HG02759 (cell line): ENCODE measurements around the gene STXBP1.

Experiments
- ATAC-seq: cut with Tn5 transposase; IDR thresholded peaks from one replicate; pipeline ENCODE4 v1.9.1; 2021; ENCODE audit warnings: mild to moderate bottlenecking, moderate library complexity; ENCODE audit not compliant: unreplicated experiment

The STXBP1 gene

GRCh38 chr9:127689329-127690000 lies 77.4 kb downstream of the STXBP1 start:
- no peak for ATAC-seq

GRCh38 chr9:127690735-127691134 lies 78.7 kb downstream of the STXBP1 start:
- ATAC-seq, result no peak

GRCh38 chr9:127692071-127692470 lies 80.0 kb downstream of the STXBP1 start:
- no peak for ATAC-seq

DNA sequence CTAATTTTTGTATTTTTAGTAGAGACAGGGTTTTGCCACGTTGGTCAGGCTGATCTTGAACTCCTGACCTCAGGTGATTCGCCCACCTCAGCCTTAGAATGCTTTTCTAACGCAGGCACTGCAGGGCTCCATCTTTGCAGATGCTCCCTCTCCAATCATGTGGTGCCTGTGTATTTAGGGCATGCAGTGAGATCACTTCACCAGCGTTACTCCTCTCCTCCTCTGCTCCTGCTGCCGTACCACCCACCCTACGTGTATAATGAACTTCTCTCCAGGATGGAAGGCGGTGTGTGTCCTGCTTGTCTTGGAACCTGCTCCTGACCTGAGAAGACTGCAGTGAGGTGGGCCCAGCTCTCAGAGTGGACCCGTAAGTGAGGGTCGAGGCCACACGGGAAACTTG lies 81.1 kb downstream of the STXBP1 start:
- no peak for ATAC-seq

DNA sequence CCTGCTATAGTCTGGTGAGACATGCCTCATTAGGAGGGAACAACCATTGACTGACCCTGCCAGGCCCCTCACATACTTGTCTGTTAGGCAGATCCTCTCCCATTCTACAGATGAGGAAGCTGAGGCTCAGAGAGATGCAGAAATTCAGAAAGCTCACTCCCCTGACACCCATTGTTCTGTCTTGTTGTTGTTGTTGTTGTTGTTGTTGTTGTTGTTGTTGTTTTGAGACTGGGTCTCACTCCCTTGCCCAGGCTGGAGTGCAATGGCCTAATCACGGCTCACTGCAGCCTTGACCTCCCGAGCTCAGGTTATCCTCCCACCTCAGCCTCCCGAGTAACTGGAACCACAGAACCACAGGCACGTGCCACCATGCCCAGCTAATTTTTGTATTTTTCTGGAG lies 81.6 kb downstream of the STXBP1 start:
- ATAC-seq, result no peak

DNA sequence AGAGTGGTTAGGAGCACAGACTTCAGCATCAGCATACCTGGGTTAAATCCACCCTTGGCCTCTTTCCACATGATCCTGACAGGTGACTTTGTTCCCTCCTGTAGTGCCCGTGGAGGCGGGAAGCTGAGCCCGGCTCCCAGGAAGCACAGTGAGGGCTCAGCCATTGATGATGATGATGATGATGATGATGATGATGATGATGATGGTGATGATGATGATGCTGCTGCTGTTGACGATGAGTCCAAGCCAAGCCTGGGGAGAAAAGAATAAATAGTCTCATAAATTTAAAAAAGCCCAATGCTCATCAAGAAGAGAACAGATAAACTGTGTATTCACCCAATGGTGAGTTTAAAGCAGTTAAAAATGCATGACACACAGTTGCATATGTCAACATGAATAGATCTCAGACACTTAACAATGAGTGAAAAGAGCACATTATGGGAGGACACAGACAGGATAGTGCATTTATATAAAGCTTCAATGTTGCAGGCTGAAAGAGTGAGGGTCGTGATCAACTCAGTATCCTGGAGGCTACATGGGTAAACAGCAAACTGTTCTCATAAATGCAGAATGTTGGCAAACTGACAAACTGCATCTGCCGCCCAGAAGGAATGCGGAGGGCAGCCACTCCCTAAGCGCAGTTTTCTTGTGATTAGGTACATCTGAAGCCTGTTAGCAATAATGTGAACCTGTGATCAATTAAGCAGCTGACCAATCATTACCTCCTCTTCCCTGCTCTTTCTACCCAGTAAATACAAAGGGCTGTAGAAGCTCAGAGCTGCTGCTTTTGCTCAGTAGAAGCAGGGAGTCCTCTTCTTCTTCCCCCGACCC lies 83.0 kb downstream of the STXBP1 start:
- no peak for ATAC-seq

DNA sequence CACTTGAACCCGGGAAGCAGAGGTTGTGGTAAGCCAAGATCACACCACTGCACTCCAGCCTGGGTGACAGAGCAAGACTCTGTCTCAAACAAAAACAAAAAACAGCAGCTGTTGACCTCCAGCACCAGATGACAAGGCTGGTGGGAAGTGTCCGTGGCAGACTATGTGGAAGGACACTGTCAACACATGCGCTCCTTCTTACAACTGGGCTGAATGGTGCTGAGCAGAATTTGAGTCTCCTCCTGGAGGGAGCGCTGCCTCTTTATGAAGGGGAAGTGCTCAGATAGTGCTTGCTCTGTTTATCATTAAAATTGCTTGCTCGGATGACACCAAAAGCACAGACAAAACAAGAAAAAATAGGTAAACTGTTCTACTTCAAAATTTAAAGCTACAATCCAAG lies 85.5 kb downstream of the STXBP1 start:
- ATAC-seq, result no peak

- no peak for ATAC-seq
Measured at GRCh38 chr9:127698386-127698785, 86.3 kb downstream of the STXBP1 start.

GRCh38 chr9:127698985-127699670 lies 87.1 kb downstream of the STXBP1 start:
- peak; percentile 95 for ATAC-seq

- ATAC-seq, result no peak
Measured at GRCh38 chr9:127700140-127700539, 88.1 kb downstream of the STXBP1 start.

GRCh38 chr9:127700594-127701255 lies 88.6 kb downstream of the STXBP1 start:
- ATAC-seq, result no peak

GRCh38 chr9:127703289-127703946 lies 91.3 kb downstream of the STXBP1 start:
- no peak for ATAC-seq

DNA sequence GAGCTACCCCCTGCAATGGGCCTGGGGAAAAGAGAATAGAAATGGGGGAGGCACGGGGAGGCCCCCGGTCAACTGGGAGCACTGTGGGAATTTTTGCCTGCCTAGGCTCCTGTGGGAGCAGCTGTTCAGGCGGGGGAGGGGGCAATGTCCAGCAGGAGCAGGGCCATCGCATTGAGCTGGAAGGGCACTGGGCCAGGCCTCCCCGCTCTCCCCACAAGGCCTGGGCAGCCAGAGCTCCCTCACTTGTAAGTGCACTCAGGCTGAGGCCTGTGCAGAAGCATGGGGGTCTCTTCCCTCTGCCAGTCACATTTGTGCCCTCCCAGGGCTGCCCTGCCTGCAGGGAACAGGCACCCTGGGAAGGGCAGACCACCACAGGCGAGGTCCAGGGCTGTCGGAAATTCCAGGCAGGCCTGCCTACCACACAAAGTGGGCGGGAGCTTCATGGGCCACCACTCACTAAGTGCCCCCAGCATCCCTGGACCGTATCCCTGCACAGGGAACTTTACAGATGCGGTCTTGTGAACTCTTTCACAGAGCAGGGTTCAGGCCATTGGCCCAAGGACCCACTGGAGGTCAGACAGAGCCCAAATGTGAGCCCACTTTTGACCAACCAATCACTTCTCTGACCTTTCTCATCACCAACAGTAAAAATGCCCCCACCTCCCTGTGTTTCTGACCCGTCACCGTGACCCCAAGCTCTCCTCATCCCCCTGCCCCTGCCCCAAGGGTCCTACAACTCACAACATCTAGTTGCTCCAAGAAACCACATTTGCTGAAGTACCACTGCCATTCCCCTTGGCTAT lies 93.7 kb downstream of the STXBP1 start:
- no peak for ATAC-seq

DNA sequence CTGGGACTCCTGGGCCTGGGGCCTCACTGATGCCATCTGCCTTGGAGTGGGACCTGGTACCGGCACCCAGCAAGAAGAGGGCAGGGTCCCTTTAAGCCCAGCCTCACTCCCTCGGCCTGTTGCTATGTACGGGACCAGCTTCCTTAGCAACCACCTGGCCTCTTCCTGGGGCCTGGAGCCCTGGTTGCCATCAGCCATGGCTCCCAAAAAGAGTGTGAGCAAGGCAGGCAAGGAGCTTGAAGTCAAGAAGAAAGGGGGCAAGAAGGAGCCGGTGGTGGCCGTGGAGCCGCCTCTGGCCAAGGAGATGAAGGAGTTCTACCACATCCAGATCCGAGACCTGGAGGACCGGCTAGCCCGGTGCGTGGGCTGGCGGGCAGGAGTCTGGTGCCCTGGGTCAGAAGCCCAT lies 94.8 kb downstream of the STXBP1 start, which contains the start of gene CFAP157:
CFAP157 (plus strand) TSS at position 153 of the 406 bp plus-strand sequence; CDS start at position 197, 44 bp downstream.
- no peak for ATAC-seq

GRCh38 chr9:127707766-127708165 lies 95.7 kb downstream of the STXBP1 start:
- ATAC-seq, result no peak

DNA sequence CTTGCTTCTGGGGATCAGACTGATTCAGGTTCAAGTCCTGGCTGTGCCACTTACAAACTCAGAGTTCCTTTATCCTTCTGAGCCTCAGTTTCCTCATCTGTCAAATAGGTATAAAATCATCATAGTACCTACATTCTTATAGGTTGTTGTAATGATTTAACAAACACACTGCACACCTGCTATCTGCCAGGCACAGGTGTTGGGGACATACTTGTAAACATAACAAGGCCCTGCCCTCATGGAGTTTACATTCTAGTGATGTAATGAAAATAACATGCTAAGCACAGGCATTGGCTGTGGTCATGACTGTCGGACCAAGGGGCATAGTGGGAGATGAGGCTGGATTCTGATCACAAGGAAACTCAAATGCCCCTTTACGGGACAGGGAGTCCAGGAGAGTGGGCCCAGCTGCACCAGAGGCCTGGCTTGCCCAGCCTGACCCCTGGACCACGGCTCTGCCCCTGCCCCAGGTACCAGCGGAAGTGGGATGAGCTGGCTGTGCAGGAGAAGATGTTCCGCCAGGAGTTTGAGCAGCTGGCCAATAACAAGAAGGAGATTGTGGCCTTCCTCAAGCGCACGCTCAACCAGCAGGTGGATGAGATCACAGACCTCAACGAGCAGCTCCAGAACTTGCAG lies 97.0 kb downstream of the STXBP1 start:
- no peak for ATAC-seq

GRCh38 chr9:127710204-127710783 lies 98.2 kb downstream of the STXBP1 start:
- no peak for ATAC-seq

DNA sequence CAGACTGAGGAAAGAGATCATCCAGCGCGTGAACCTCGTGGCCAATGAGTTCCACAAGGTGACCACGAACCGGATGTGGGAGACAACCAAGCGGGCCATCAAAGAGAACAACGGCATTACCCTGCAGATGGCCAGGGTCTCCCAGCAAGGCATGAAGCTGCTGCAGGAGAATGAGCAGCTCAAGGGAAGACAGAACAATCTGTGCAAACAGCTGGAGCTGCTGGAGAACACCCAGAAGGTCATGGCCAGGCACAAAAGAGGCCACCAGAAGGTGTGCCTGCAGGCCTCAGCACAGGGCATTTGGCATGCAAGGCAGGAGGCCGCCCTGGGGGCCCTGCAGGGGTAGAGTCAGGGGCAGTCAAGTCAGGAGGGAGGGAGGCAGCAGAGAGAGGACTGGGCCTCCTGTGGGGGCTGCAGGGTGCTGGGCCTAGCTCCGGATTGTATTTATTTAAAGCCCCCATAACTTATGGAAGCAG lies 99.2 kb downstream of the STXBP1 start:
- no peak for ATAC-seq

- ATAC-seq, result no peak
Measured at GRCh38 chr9:127711831-127712274, 99.8 kb downstream of the STXBP1 start.
